GM12892 (cell line): ENCODE measurements around the gene MOB3B.

Source experiments
- POLR2A ChIP-seq: IDR thresholded peaks from 2 replicates; pipeline ENCODE4 v1.6.1; 2011; ENCODE audit warnings: low read depth, low read length, control low read depth
- POLR2AphosphoS5 ChIP-seq: IDR thresholded peaks from 2 replicates; pipeline ENCODE4 v1.6.1; 2011; ENCODE audit warnings: low read depth, low read length, control low read depth
- TAF1 ChIP-seq: IDR thresholded peaks from 2 replicates; pipeline ENCODE4 v1.6.1; 2011; ENCODE audit warnings: low read depth, mild to moderate bottlenecking, control low read depth, low read length, borderline replicate concordance

DNA sequence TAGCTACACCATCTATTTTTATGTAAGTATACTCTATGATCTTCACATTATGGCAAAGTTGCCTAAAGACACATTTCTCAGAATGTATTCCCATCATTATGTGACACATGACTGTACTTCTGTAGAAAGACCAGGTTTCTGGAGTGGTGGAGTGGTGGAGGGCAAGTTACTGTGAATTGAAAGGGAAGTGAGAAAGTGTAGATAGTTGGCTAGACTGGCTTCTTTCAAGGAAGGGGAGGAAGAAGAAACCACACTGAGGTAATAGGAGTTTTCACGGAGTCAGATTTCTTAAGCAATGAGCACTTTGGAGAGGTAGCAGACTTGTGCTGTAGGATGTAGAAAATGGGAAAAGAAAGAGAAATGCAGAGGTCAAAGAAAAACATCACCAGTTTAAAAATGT, 181.7 kb downstream of the MOB3B start:
- TF ChIP-seq POLR2A (no peak), POLR2AphosphoS5 (no peak), TAF1 (no peak)
